Activated T-cell treated with anti-CD3 and anti-CD28 coated beads for 1 hour (primary cell): Measurements from ENCODE around the gene TRIM8.

ENCODE experiments used
- DNase-seq: peaks from one replicate; pipeline ENCODE4 v3.0.0-alpha.2; 2020; ENCODE audit warnings: low read depth

The TRIM8 gene

DNA sequence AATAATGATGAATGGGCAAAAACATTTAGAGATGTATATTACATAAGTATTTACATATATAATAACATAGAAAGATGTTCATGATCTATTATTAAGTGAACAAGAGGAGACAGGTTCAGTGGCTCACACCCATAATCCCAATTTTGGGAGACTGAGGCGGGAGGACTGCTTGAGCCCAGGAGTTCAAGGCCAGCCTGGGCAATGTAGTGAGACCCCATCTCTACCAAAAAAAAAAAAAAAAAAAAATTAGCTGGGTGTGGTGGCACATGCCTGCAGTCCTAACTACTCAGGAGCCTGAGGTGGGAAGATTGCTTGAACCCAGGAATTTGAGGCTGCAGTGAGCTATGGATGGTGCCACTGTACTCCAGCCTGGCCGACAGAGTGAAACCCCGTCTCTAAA, 57.5 kb downstream of the TRIM8 start:
- no peak for DNase-seq

DNA sequence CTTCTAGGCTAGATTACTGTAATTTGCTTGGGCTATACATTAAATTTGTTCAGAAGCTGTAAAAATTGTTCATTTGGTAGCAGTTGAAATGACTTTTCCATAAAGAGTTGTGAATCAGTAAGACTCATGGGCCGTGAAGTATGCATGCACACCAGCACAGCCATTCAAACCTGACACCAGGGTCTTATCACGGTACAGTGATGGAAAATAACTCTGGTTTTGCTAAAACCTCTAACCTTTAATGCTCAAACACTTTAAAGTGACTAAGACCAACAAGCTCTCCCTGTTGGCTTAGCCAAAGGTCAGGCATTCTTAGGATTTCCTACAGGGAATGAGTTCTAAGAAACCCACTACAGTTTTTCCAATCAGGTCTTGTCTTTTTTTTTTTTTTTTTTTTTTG, 58.5 kb downstream of the TRIM8 start:
- DNase-seq: no peak

DNA sequence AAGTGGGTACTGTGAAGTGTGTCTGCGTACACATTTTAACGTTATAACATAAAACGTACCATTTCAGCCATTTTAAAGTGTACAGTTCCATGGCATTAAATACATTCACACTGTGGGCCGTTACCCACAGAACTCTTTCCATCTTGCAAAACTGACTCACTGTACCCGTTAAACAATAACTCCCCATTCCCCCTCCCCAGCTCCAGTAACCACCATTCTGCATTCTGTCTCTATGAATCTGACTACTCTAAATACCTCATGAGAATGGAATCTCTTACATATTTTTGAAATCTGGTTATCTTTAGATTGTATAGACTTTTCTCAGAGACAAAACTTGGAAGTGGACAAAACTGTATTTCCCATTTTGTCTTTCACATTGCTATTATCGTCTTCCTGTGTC, 60.6 kb downstream of the TRIM8 start:
- DNase-seq: no peak

DNA sequence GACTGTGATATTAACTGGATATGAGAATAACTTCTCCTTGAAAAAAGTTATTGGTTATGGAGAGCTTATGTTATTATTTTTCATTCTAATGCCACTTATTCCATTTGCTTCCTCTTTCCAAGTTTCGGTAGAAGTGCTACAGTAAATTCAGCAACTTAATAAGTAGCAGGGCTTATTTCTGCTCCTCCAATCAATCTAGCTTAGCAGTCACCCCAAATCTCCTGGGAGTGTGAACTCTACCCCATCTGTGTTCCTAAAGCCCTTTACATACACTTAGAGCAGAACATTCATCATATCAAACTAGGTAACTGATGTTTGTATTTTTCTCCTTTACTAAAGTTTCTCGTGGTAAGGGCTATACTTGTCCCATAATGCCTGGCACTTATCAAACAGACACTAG, 61.3 kb downstream of the TRIM8 start:
- DNase-seq: no peak
